Uterus (tissue), 4 donors: Measurements from ENCODE around the gene GREM1. TPM values are rescaled to one million over a fixed set of nuclear protein-coding genes. Genes with fewer than 3 reads are reported as not detected.

ENCODE experiments used
- DNase-seq, 2 donors: peaks; one replicate each; pipeline ENCODE4 v3.0.0-alpha.2; 2019 to 2020
- H3K27ac ChIP-seq, 2 donors: fragments of 200-600 bp; sonication (generic); 1 replicate in 1 of 2; 2 replicates in 1 of 2; pipeline ENCODE4 v1.5.1; 2016 to 2018
- H3K27me3 ChIP-seq, 2 donors: fragments of 200-600 bp; sonication (generic); one replicate each; pipeline ENCODE4 v1.5.1; 2018 to 2019; ENCODE audit warnings: control low read depth in 1 of 2
- H3K36me3 ChIP-seq, 2 donors: fragments of 200-600 bp; sonication (generic); one replicate each; pipeline ENCODE4 v1.5.1; 2019; ENCODE audit warnings: control low read depth in 1 of 2
- H3K4me1 ChIP-seq, 2 donors: fragments of 200-600 bp; sonication (generic); one replicate each; pipeline ENCODE4 v1.5.1; 2018 to 2019; ENCODE audit warnings: control low read depth in 1 of 2
- H3K4me3 ChIP-seq, 2 donors: fragments of 200-600 bp; sonication (generic); 1 replicate in 1 of 2; 2 replicates in 1 of 2; pipeline ENCODE4 v1.5.1; 2018 to 2019; ENCODE audit warnings: mild to moderate bottlenecking in 1 of 2
- H3K9me3 ChIP-seq, 2 donors: fragments of 200-600 bp; sonication (generic); one replicate each; pipeline ENCODE4 v1.5.1; 2019; ENCODE audit warnings: control low read depth in 1 of 2
- CTCF ChIP-seq, 4 experiments: fragments of 200-600 bp in 2 of 4; fragments of 450-650 bp in 2 of 4; sonication (generic) in 2 of 4; IDR thresholded peaks; one replicate each; pipeline ENCODE4 v1.5.1; 2016 to 2019; ENCODE audit warnings: antibody characterized with exemption in 4 of 4, mild to moderate bottlenecking in 2 of 4, moderate library complexity in 1 of 4
- POLR2A ChIP-seq, 2 donors: fragments of 450-650 bp; IDR thresholded peaks; one replicate each; pipeline ENCODE4 v1.6.1; 2016; ENCODE audit warnings: antibody characterized with exemption in 2 of 2, mild to moderate bottlenecking in 1 of 2, moderate library complexity in 1 of 2
- intact Hi-C: fragments of 100-400 bp; cut with DNase I; formaldehyde crosslinking; loops from one replicate; pipeline ENCODE4 v1.15.1; 2023; ENCODE audit warnings: low total_unique reads
- total RNA-seq, 4 donors: library from RNA; depleted of rRNA in 3 of 4; stranded (reverse); fragments of >200 nt in 3 of 4; gene quantifications; one replicate each; pipeline versions ENCODE4 v1.1.0 to v1.2.4, GENCODE V29; 2014 to 2023
- donor health status: DM: yes; HTN: yes; CAD: no.

The GREM1 gene
- total RNA-seq, 4 donors from 2014 or later = 0.88 to 5.4 (median 5.2) TPM

- H3K27me3 ChIP-seq = no peaks in the 10 kb centered on the region
- no peaks in the 10 kb centered on the region for H3K9me3 ChIP-seq
- no peak overlapping the region for H3K4me3 ChIP-seq
- intact Hi-C loops = no loop called here
- TF ChIP-seq CTCF (IDR thresholded peaks at IDR 0.05) (no peak), POLR2A (IDR thresholded peaks at IDR 0.05) (no peak)
- H3K36me3 ChIP-seq = no peaks in the 10 kb centered on the region
- H3K27ac ChIP-seq = no peak overlapping the region
- H3K4me1 ChIP-seq = no peaks in the 10 kb centered on the region
- DNase-seq = no peak
Measured at GRCh38 chr15:32787949-32788348, 70.1 kb downstream of the GREM1 start.

- Histone ChIP-seq H3K36me3 (no peaks in the 10 kb centered on the region), H3K4me1 (no peaks in the 10 kb centered on the region)
Measured at GRCh38 chr15:32790352-32790999, 72.7 kb downstream of the GREM1 start.

GRCh38 chr15:32792436-32792835, 74.6 kb downstream of the GREM1 start:
- no peak overlapping the region for H3K4me3 ChIP-seq
- H3K9me3 ChIP-seq = no peaks in the 10 kb centered on the region
- H3K36me3 ChIP-seq = no peaks in the 10 kb centered on the region
- H3K27me3 ChIP-seq = no peaks in the 10 kb centered on the region
- H3K27ac ChIP-seq = no peak overlapping the region
- no peak for DNase-seq
- H3K4me1 ChIP-seq = no peaks in the 10 kb centered on the region
- intact Hi-C loops = no loop called here
- TF ChIP-seq POLR2A (IDR thresholded peaks at IDR 0.05) (no peak), CTCF (IDR thresholded peaks at IDR 0.05) (no peak)

More at GRCh38 chr15:32790352-32790999, 72.7 kb downstream of the GREM1 start:
- intact Hi-C loops = no loop called here
- H3K9me3 ChIP-seq = no peaks in the 10 kb centered on the region
- H3K27ac ChIP-seq = no peak overlapping the region
- H3K4me3 ChIP-seq = no peak overlapping the region
- DNase-seq = no peak
- TF ChIP-seq POLR2A (IDR thresholded peaks at IDR 0.05) (no peak), CTCF (IDR thresholded peaks at IDR 0.05) (no peak)
- H3K27me3 ChIP-seq = no peaks in the 10 kb centered on the region

Other genes with a start within 250 kb of the GREM1 start
- gene GOLGA8N, start 124.5 kb upstream of the GREM1 start, total RNA-seq = 10 to 100 TPM in 2 of 4 donors, 1 to 10 TPM in 2; 3.8 to 22.0 (median 13.9) TPM
- 10 to 100 TPM in 1 of 4 donors, under 1 TPM in 1, not detected in 2; 0.70 to 25.0 TPM for gene ARHGAP11A, start 102.5 kb upstream of the GREM1 start, total RNA-seq
- 10 to 100 TPM in 1 of 4 donors, 1 to 10 TPM in 1, not detected in 2; 1.4 to 42.2 TPM for gene SCG5, start 76.3 kb upstream of the GREM1 start, total RNA-seq